Activated T-cell treated with anti-CD3 and anti-CD28 coated beads, Interleukin-2, amount 50 U/mL, for 72 hours (primary cell): ENCODE results near the gene MDFI. TPM values are rescaled to one million over a fixed set of nuclear protein-coding genes. Genes with fewer than 3 reads are reported as not detected.

Experiments
- ATAC-seq, 2 donors: fragments of 150-1000 bp; cut with Tn5 transposase; replicated peaks in 1 of 2; 2 replicates each; pipeline ENCODE4 v1.10.0; 2021; ENCODE audit warnings: moderate library complexity in 2 of 2, mild to moderate bottlenecking in 1 of 2
- DNase-seq, 2 donors: peaks; one replicate each; pipeline ENCODE4 v3.0.0; 2021 to 2022; ENCODE audit warnings: mixed read lengths in 1 of 2
- H3K27ac Mint-ChIP-seq: one replicate; pipeline ENCODE4 v1.8.0; 2022; ENCODE audit warnings: mild to moderate bottlenecking, moderate library complexity, mixed read lengths
- H3K27me3 Mint-ChIP-seq: one replicate; pipeline ENCODE4 v1.8.0; 2022; ENCODE audit warnings: low read depth, mixed read lengths
- H3K36me3 Mint-ChIP-seq, 2 donors: one replicate each; pipeline ENCODE4 v1.8.0; 2022; ENCODE audit warnings: mixed read lengths in 2 of 2, mild to moderate bottlenecking in 1 of 2; ENCODE audit not compliant: insufficient read depth in 2 of 2
- H3K4me1 Mint-ChIP-seq: one replicate; pipeline ENCODE4 v1.8.0; 2022; ENCODE audit warnings: low read depth, mixed read lengths
- H3K4me3 Mint-ChIP-seq, 2 donors: one replicate each; pipeline ENCODE4 v1.8.0; 2022; ENCODE audit warnings: mild to moderate bottlenecking in 2 of 2, mixed read lengths in 2 of 2, moderate library complexity in 2 of 2
- H3K9me3 Mint-ChIP-seq, 2 donors: one replicate each; pipeline ENCODE4 v1.8.0; 2022; ENCODE audit warnings: mixed read lengths in 2 of 2
- total RNA-seq, 2 donors: library from RNA; stranded (reverse); gene quantifications; one replicate each; pipeline ENCODE4 v1.2.3, GENCODE V29; 2022

MDFI gene
- total RNA-seq, 2 donors from 2014 or later, result not detected

GRCh38 chr6:41697861-41698781, 59.9 kb downstream of the MDFI start:
- no peaks in the 10 kb centered on the region for H3K27me3 Mint-ChIP-seq
- no peaks in the 10 kb centered on the region for H3K4me1 Mint-ChIP-seq
- no peaks in the 10 kb centered on the region for H3K36me3 Mint-ChIP-seq
- ATAC-seq (no peak), DNase-seq (no peak)
- no peak overlapping the region for H3K27ac Mint-ChIP-seq
- no peak overlapping the region for H3K4me3 Mint-ChIP-seq
- H3K9me3 Mint-ChIP-seq, result no peaks in the 10 kb centered on the region

- ATAC-seq (no peak), DNase-seq (no peak)
- H3K4me1 Mint-ChIP-seq, result no peaks in the 10 kb centered on the region
- no peak overlapping the region for H3K4me3 Mint-ChIP-seq
- H3K9me3 Mint-ChIP-seq, result no peaks in the 10 kb centered on the region
- no peaks in the 10 kb centered on the region for H3K27me3 Mint-ChIP-seq
- no peak overlapping the region for H3K27ac Mint-ChIP-seq
- no peaks in the 10 kb centered on the region for H3K36me3 Mint-ChIP-seq
These were observed 60.8 kb downstream of the MDFI start for GRCh38 chr6:41699063-41699462.

- peaks cover 5% of the 10 kb centered on the region for H3K4me1 Mint-ChIP-seq
- ATAC-seq (no peak), DNase-seq (no peak)
- no peak overlapping the region for H3K4me3 Mint-ChIP-seq
- no peaks in the 10 kb centered on the region for H3K36me3 Mint-ChIP-seq
- no peaks in the 10 kb centered on the region for H3K27me3 Mint-ChIP-seq
- no peak overlapping the region for H3K27ac Mint-ChIP-seq
- no peaks in the 10 kb centered on the region for H3K9me3 Mint-ChIP-seq
These were observed 62.4 kb downstream of the MDFI start for GRCh38 chr6:41700463-41701347.

GRCh38 chr6:41702089-41702745, 63.9 kb downstream of the MDFI start:
- no peaks in the 10 kb centered on the region for H3K27me3 Mint-ChIP-seq
- no peak for ATAC-seq
- DNase-seq, result no peak
- peaks cover 20% of the 10 kb centered on the region for H3K4me1 Mint-ChIP-seq
- no peak overlapping the region for H3K4me3 Mint-ChIP-seq
- H3K27ac Mint-ChIP-seq, result no peak overlapping the region
- no peaks in the 10 kb centered on the region for H3K9me3 Mint-ChIP-seq
- H3K36me3 Mint-ChIP-seq, result no peaks in the 10 kb centered on the region

GRCh38 chr6:41702771-41703494, 64.7 kb downstream of the MDFI start:
- no peak overlapping the region for H3K4me3 Mint-ChIP-seq
- H3K36me3 Mint-ChIP-seq, result no peaks in the 10 kb centered on the region
- DNase-seq (no peak), ATAC-seq (no peak)
- no peaks in the 10 kb centered on the region for H3K27me3 Mint-ChIP-seq
- H3K27ac Mint-ChIP-seq, result no peak overlapping the region
- H3K4me1 Mint-ChIP-seq, result peaks cover 27% of the 10 kb centered on the region
- H3K9me3 Mint-ChIP-seq, result no peaks in the 10 kb centered on the region

Other genes with a start within 250 kb of the MDFI start
- 10 to 100 TPM; 25.9 to 27.7 TPM for gene FOXP4, start 92.1 kb upstream of the MDFI start, total RNA-seq
- gene TFEB, start 97.1 kb downstream of the MDFI start, total RNA-seq, result 10 to 100 TPM; 15.3 to 17.5 TPM
- not detected for gene PGC, start 108.9 kb downstream of the MDFI start, total RNA-seq
- gene FRS3, start 141.4 kb downstream of the MDFI start, total RNA-seq, result 10 to 100 TPM; 10.5 to 11.4 TPM
- gene PRICKLE4, start 142.3 kb downstream of the MDFI start, total RNA-seq, result under 1 TPM in 1 of 2 donors, not detected in 1; 0.29 TPM
- gene TOMM6, start 149.2 kb downstream of the MDFI start, total RNA-seq, result 100 to 1,000 TPM; 109 to 120 TPM